ENCODE measurements around the gene EDN2. TPM values are rescaled to one million over a fixed set of nuclear protein-coding genes. Genes with fewer than 3 reads are reported as not detected.

Gene EDN2
- total RNA-seq, 1 donor from 2014 or later = 9.3 TPM

GRCh38 chr1:41461790-41462679 lies 22.4 kb downstream of the EDN2 start:
- H3K27ac ChIP-seq = no peak overlapping the region
- H3K4me3 ChIP-seq = no peak overlapping the region
- DNase-seq (ENCODE audit: extremely low spot score in 2 of 2) = no peak
- peaks cover 17% of the 10 kb centered on the region for H3K4me1 ChIP-seq
- no peaks in the 10 kb centered on the region for H3K27me3 ChIP-seq
- H3K9me3 ChIP-seq = no peaks in the 10 kb centered on the region
- H3K36me3 ChIP-seq = no peaks in the 10 kb centered on the region
- TF ChIP-seq, protein P1, sequence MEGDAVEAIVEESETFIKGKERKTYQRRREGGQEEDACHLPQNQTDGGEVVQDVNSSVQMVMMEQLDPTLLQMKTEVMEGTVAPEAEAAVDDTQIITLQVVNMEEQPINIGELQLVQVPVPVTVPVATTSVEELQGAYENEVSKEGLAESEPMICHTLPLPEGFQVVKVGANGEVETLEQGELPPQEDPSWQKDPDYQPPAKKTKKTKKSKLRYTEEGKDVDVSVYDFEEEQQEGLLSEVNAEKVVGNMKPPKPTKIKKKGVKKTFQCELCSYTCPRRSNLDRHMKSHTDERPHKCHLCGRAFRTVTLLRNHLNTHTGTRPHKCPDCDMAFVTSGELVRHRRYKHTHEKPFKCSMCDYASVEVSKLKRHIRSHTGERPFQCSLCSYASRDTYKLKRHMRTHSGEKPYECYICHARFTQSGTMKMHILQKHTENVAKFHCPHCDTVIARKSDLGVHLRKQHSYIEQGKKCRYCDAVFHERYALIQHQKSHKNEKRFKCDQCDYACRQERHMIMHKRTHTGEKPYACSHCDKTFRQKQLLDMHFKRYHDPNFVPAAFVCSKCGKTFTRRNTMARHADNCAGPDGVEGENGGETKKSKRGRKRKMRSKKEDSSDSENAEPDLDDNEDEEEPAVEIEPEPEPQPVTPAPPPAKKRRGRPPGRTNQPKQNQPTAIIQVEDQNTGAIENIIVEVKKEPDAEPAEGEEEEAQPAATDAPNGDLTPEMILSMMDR (IDR thresholded peaks at IDR 0.05) = no peak
- no peak for TF ChIP-seq POLR2A (IDR thresholded peaks at IDR 0.05)
- no peak for TF ChIP-seq POLR2AphosphoS5 (IDR thresholded peaks at IDR 0.05; ENCODE audit: insufficient read depth in 1 of 2, low read depth in 1 of 2)
- intact Hi-C loops (cut with DNase I) = no loop called here

DNA sequence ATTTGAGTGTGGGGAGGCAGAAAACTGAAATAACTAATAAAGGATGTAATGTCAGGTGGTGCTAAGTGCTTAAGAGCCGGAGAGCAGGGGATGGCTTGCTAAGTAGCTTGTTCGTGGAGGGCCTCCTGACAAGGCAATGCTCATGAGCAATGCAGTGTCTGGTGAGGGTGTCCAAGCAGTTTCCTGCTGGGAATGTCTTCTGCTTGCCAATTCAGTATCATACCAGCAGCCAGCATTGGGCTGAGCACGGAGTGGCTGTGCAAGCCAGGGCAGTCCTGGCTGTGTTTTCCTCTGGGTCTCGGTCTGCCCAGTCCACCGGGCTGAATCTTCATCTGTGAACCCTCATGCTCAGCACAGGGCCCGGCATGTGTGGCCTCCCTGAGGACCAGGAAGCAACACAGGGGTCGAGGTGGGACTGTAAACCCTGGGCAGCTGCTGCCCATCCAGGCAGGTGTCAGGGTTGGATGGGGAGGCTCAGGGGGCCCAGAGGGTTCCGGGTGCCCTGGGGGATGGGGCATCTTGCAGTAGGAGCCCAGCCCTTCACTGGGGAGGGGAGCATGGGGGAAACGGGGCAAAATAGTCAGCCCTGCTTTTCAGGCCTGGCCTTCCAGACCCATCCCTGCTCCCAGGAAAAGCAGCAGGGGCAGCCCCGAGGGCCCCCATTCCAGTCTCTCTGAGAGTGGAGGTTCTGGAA lies 27.5 kb downstream of the EDN2 start:
- Histone ChIP-seq H3K4me1 (peaks cover 17% of the 10 kb centered on the region), H3K27me3 (no peaks in the 10 kb centered on the region), H3K9me3 (no peaks in the 10 kb centered on the region), H3K36me3 (no peaks in the 10 kb centered on the region), H3K4me3 (no peak overlapping the region), H3K27ac (no peak overlapping the region)
- intact Hi-C loops (cut with DNase I) = no loop called here
- no peak for DNase-seq (ENCODE audit: extremely low spot score in 2 of 2)
- TF ChIP-seq, protein P1 (IDR thresholded peaks at IDR 0.05) = no peak
- TF ChIP-seq POLR2A (IDR thresholded peaks at IDR 0.05) = no peak

- no peak for DNase-seq (ENCODE audit: extremely low spot score in 2 of 2)
- no peaks in the 10 kb centered on the region for H3K9me3 ChIP-seq
- TF ChIP-seq POLR2A (IDR thresholded peaks at IDR 0.05) (no peak), POLR2AphosphoS5 (IDR thresholded peaks at IDR 0.05; ENCODE audit: insufficient read depth in 1 of 2, low read depth in 1 of 2) (peak in 1 of 2 donors; percentile 13)
- H3K4me3 ChIP-seq = no peak overlapping the region
- no peaks in the 10 kb centered on the region for H3K36me3 ChIP-seq
- H3K27me3 ChIP-seq = no peaks in the 10 kb centered on the region
- intact Hi-C loops (cut with DNase I) = no loop called here
- H3K4me1 ChIP-seq = peaks cover 13% of the 10 kb centered on the region
- no peak overlapping the region for H3K27ac ChIP-seq
Observed at GRCh38 chr1:41455479-41456332, 28.8 kb downstream of the EDN2 start.

DNA sequence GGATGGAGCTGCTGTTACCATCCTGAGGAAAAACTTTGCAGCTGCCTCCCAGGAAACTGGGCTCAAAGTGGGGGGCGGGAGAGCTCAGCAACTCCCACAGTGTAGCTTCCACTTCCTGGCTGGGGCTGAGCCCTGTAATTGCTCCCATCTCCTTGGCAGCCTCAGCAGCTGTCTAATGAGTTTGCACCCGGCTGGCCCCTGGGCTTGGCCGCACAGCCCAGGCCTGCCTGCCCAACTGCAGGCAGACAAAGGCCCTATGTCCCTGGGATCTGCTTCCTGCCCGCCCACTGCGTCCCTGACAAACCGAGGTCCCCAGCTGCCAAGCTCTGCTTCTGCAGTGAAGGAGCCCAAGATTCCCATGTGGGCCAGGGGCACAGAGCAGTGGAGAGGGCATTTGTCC lies 30.1 kb downstream of the EDN2 start:
- H3K36me3 ChIP-seq = no peaks in the 10 kb centered on the region
- H3K9me3 ChIP-seq = no peaks in the 10 kb centered on the region
- no peak overlapping the region for H3K27ac ChIP-seq
- intact Hi-C loops (cut with DNase I) = no loop called here
- DNase-seq (ENCODE audit: extremely low spot score in 2 of 2) = no peak
- peaks cover 18% of the 10 kb centered on the region for H3K4me1 ChIP-seq
- TF ChIP-seq POLR2AphosphoS5 (IDR thresholded peaks at IDR 0.05; ENCODE audit: insufficient read depth in 1 of 2, low read depth in 1 of 2) = no peak
- TF ChIP-seq, protein P1 (IDR thresholded peaks at IDR 0.05) = no peak
- TF ChIP-seq POLR2A (IDR thresholded peaks at IDR 0.05) = no peak
- H3K4me3 ChIP-seq = no peak overlapping the region
- no peaks in the 10 kb centered on the region for H3K27me3 ChIP-seq

DNA sequence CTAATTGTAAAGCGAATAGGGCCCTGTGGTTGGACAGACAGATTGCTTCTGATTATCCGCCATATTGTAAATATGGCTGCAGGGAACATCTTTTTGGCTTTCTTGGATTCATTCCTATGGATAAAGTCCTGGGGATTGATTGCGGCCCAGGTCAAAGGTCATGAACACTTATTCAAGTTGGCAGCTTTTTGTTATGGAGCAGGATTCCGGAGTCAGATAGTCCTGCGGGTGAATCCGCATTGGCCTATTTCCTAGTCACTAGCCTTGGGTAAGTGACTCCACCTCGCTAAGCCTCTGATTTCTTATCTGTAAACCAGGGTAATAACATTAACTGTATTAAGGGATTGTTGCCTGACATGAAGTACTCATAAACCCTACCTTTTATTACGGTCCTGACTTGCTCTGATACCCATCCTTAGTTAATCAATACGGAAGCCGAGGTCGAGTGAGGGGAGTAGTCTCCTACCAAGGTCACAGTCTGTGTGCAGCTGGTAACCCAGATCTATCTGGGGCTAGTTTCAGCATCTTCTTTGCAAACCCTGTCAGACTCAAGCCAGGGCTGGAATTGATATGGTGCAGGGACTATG lies 31.7 kb downstream of the EDN2 start:
- no peak overlapping the region for H3K4me3 ChIP-seq
- peaks cover 31% of the 10 kb centered on the region for H3K4me1 ChIP-seq

More for the DNA sequence above, 31.7 kb downstream of the EDN2 start:
- DNase-seq (ENCODE audit: extremely low spot score in 2 of 2) = no peak
- no peaks in the 10 kb centered on the region for H3K27me3 ChIP-seq
- TF ChIP-seq POLR2AphosphoS5 (IDR thresholded peaks at IDR 0.05; ENCODE audit: insufficient read depth in 1 of 2, low read depth in 1 of 2) = no peak
- TF ChIP-seq, protein P1 (IDR thresholded peaks at IDR 0.05) = no peak
- no peak for TF ChIP-seq POLR2A (IDR thresholded peaks at IDR 0.05)
- H3K9me3 ChIP-seq = no peaks in the 10 kb centered on the region
- intact Hi-C loops (cut with DNase I) = no loop called here
- no peaks in the 10 kb centered on the region for H3K36me3 ChIP-seq
- no peak overlapping the region for H3K27ac ChIP-seq
